ENCODE data around the gene PRSS16.
"Not testable (repeated sequence)": the region's sequence is repeated elsewhere in the genome, so short reads cannot be mapped to it uniquely, and the experiment has no call there.

Gene PRSS16

GRCh38 chr6:27241443-27241842, 6.1 kb upstream of the PRSS16 start:
- no peak for DNase-seq (ENCODE audit: low read depth in 2 of 3, low spot score in 2 of 3)

- no peak for DNase-seq (ENCODE audit: low read depth in 2 of 3, low spot score in 2 of 3)
These were observed 4.8 kb upstream of the PRSS16 start for GRCh38 chr6:27242589-27243265.

GRCh38 chr6:27248783-27249182, 1.3 kb downstream of the PRSS16 start:
- DNase-seq (ENCODE audit: low read depth in 2 of 3, low spot score in 2 of 3) = no peak

GRCh38 chr6:27250277-27251111, 3.0 kb downstream of the PRSS16 start:
- no peak for DNase-seq (ENCODE audit: low read depth in 2 of 3, low spot score in 2 of 3)

- peak in 2 of 3 experiments; percentile 22 to 31 for DNase-seq (ENCODE audit: low read depth in 2 of 3, low spot score in 2 of 3)
These were observed 3.7 kb downstream of the PRSS16 start for GRCh38 chr6:27251112-27251605.

- peak in 2 of 3 experiments; percentile 27 to 50 for DNase-seq (ENCODE audit: low read depth in 2 of 3, low spot score in 2 of 3)
These were observed 4.2 kb downstream of the PRSS16 start for GRCh38 chr6:27251606-27252251.

- no peak for DNase-seq (ENCODE audit: low read depth in 2 of 3, low spot score in 2 of 3)
These were observed 7.1 kb downstream of the PRSS16 start for GRCh38 chr6:27254566-27254965.

GRCh38 chr6:27255866-27256265, 8.4 kb downstream of the PRSS16 start:
- no peak for DNase-seq (ENCODE audit: low read depth in 2 of 3, low spot score in 2 of 3)

- DNase-seq (ENCODE audit: low read depth in 2 of 3, low spot score in 2 of 3) = no peak
These were observed 12.9 kb downstream of the PRSS16 start for GRCh38 chr6:27260369-27260768.

- DNase-seq (ENCODE audit: low read depth in 2 of 3, low spot score in 2 of 3) = no peak
These were observed 13.4 kb downstream of the PRSS16 start for GRCh38 chr6:27260836-27261375.

GRCh38 chr6:27263886-27264285, 16.4 kb downstream of the PRSS16 start:
- no peak for DNase-seq (ENCODE audit: low read depth in 2 of 3, low spot score in 2 of 3)

- not testable (repeated sequence) for DNase-seq (ENCODE audit: low read depth in 2 of 3, low spot score in 2 of 3)
These were observed 19.5 kb downstream of the PRSS16 start for GRCh38 chr6:27267003-27267402.

GRCh38 chr6:27267857-27268434, 20.4 kb downstream of the PRSS16 start:
- no peak for DNase-seq (ENCODE audit: low read depth in 2 of 3, low spot score in 2 of 3)

- DNase-seq (ENCODE audit: low read depth in 2 of 3, low spot score in 2 of 3) = no peak
These were observed 21.3 kb downstream of the PRSS16 start for GRCh38 chr6:27268803-27269202.

GRCh38 chr6:27273783-27274182, 26.3 kb downstream of the PRSS16 start:
- DNase-seq (ENCODE audit: low read depth in 2 of 3, low spot score in 2 of 3) = no peak

GRCh38 chr6:27275025-27275956, 27.8 kb downstream of the PRSS16 start:
- no peak for DNase-seq (ENCODE audit: low read depth in 2 of 3, low spot score in 2 of 3)

GRCh38 chr6:27279513-27280063, 32.1 kb downstream of the PRSS16 start:
- no peak for DNase-seq (ENCODE audit: low read depth in 2 of 3, low spot score in 2 of 3)

- no peak for DNase-seq (ENCODE audit: low read depth in 2 of 3, low spot score in 2 of 3)
These were observed 32.6 kb downstream of the PRSS16 start for GRCh38 chr6:27280064-27280539.

- DNase-seq (ENCODE audit: low read depth in 2 of 3, low spot score in 2 of 3) = no peak
These were observed 33.1 kb downstream of the PRSS16 start for GRCh38 chr6:27280540-27281000.
